NCI-H748 (cell line): Measurements from ENCODE around the gene MEF2A.
"Not testable (repeated sequence)": the region's sequence is repeated elsewhere in the genome, so short reads cannot be mapped to it uniquely, and the experiment has no call there.

Experiments used
- DNase-seq: peaks from one replicate; lab custom pipeline; 2025; ENCODE audit not compliant: unreplicated experiment; lab: John Stamatoyannopoulos, UW

MEF2A gene

GRCh38 chr15:99565299-99566156 is at the start of gene MEF2A:
Gene MEF2A (plus strand): TSS chr15:99565984. CDS start chr15:99633120, 67,136 bp downstream.
- DNase-seq: peak; percentile 92

- DNase-seq: no peak
Observed at GRCh38 chr15:99518191-99518590, 47.6 kb upstream of the MEF2A start.

GRCh38 chr15:99519366-99519765 is 46.4 kb upstream of the MEF2A start:
- not testable (repeated sequence) for DNase-seq

- no peak for DNase-seq
Observed at GRCh38 chr15:99522288-99522687, 43.5 kb upstream of the MEF2A start.

GRCh38 chr15:99526176-99526575 is 39.6 kb upstream of the MEF2A start:
- no peak for DNase-seq

- no peak for DNase-seq
Observed at GRCh38 chr15:99526671-99527070, 39.1 kb upstream of the MEF2A start.

GRCh38 chr15:99536422-99537040 is 29.3 kb upstream of the MEF2A start:
- no peak for DNase-seq

GRCh38 chr15:99537344-99537743 is 28.4 kb upstream of the MEF2A start:
- DNase-seq: no peak

GRCh38 chr15:99538261-99538660 is 27.5 kb upstream of the MEF2A start:
- DNase-seq: no peak

GRCh38 chr15:99542828-99543227 is 23.0 kb upstream of the MEF2A start:
- DNase-seq: no peak

GRCh38 chr15:99545605-99546004 is 20.2 kb upstream of the MEF2A start:
- DNase-seq: no peak

- DNase-seq: no peak
Observed at GRCh38 chr15:99546441-99547100, 19.2 kb upstream of the MEF2A start.

- no peak for DNase-seq
Observed at GRCh38 chr15:99547517-99547916, 18.3 kb upstream of the MEF2A start.

GRCh38 chr15:99550077-99550476 is 15.7 kb upstream of the MEF2A start:
- DNase-seq: no peak

- no peak for DNase-seq
Observed at GRCh38 chr15:99552111-99552510, 13.7 kb upstream of the MEF2A start.

- no peak for DNase-seq
Observed at GRCh38 chr15:99554880-99555488, 10.8 kb upstream of the MEF2A start.

- no peak for DNase-seq
Observed at GRCh38 chr15:99556011-99556410, 9.8 kb upstream of the MEF2A start.

GRCh38 chr15:99556578-99556977 is 9.2 kb upstream of the MEF2A start:
- DNase-seq: no peak

GRCh38 chr15:99558084-99558483 is 7.7 kb upstream of the MEF2A start:
- DNase-seq: no peak

GRCh38 chr15:99558571-99558970 is 7.2 kb upstream of the MEF2A start:
- DNase-seq: no peak

GRCh38 chr15:99561476-99562230 is 4.1 kb upstream of the MEF2A start:
- no peak for DNase-seq
